ENCODE results near the gene LRGUK. TPM values are rescaled to one million over a fixed set of nuclear protein-coding genes. Genes with fewer than 3 reads are reported as not detected.

Gene LRGUK
- total and polyA plus RNA-seq, 2 of the 8 experiments (the other 6 are each of a cell fraction or from before 2014, with no cell fraction given): 1.5 to 3.6 TPM

- POLR2A ChIA-PET (ENCODE audit: partially characterized antibody): interaction anchor here (1.2 kb wide), 1 partner anchor 10 kb away, joined by 3 read pairs; no protein-coding TSS in a partner anchor
- 90% methylated on average over 2 of the region's 2 CpGs; no CpG with 5 or more reads in 1 of the 2 experiments for WGBS, 2 experiments (ENCODE audit: extremely low coverage in 1 of 2, insufficient coverage in 1 of 2, insufficient read length in 1 of 2, insufficient replicate concordance in 2 of 2, low coverage in 1 of 2, low lambda C conversion rate in 2 of 2, missing lambda C conversion rate in 1 of 2)
- Histone ChIP-seq H3K27ac (ENCODE audit: low read depth, low read length) (no peak overlapping the region), H2BK15ac (ENCODE audit: low read length) (no peak overlapping the region), H3K9ac (replicated peaks in 1 of 4; ENCODE audit: extremely low read depth in 1 of 4, low read depth in 3 of 4, low read length in 3 of 4) (no peak overlapping the region), H4K5ac (ENCODE audit: insufficient read length, low read depth, low read length) (no peak overlapping the region), H2AFZ (ENCODE audit: low read length) (no peak overlapping the region), H3K36me3 (ENCODE audit: control insufficient read depth in 2 of 4, insufficient read depth in 4 of 4, low read length in 3 of 4) (no peaks in the 10 kb centered on the region; a peak in 1 of 8 replicates), H3K79me1 (ENCODE audit: low read depth, low read length) (no peaks in the 10 kb centered on the region), H3K4ac (replicated peaks; ENCODE audit: insufficient read length, low read depth, low read length) (no peak overlapping the region), H4K91ac (replicated peaks; ENCODE audit: insufficient read length, low read length) (no peak overlapping the region), H2BK120ac (replicated peaks; ENCODE audit: low read depth, low read length) (no peak overlapping the region), H3K23ac (ENCODE audit: insufficient read length) (no peak overlapping the region), H3K9me3 (ENCODE audit: insufficient read depth in 2 of 2, low read depth in 1 of 2, low read length in 1 of 2) (no peaks in the 10 kb centered on the region), H3K4me2 (ENCODE audit: insufficient read depth in 1 of 2, low read depth in 2 of 2, low read length in 2 of 2) (no peak overlapping the region), H3K4me1 (replicated peaks in 1 of 4; ENCODE audit: control insufficient read depth in 3 of 4, insufficient read depth in 4 of 4, low read length in 3 of 4) (peaks cover 0 to 8% (median 2%) of the 10 kb centered on the region in 4 experiments; a peak in 2 of 7 replicates), H3K79me2 (ENCODE audit: control insufficient read depth in 1 of 2, insufficient read depth in 2 of 2, low read length in 2 of 2) (no peaks in the 10 kb centered on the region), H3K4me3 (ENCODE audit: extremely low read depth in 1 of 4, insufficient read depth in 2 of 4, low read depth in 3 of 4, low read length in 4 of 4) (no peak overlapping the region), H3K18ac (ENCODE audit: extremely low read depth, low read length) (no peak overlapping the region), H2AK5ac (ENCODE audit: low read depth, low read length) (no peak overlapping the region), H2BK20ac (ENCODE audit: low read length) (no peak overlapping the region), H3K27me3 (replicated peaks in 1 of 4; ENCODE audit: control insufficient read depth in 3 of 4, extremely low read depth in 1 of 4, insufficient read depth in 3 of 4, low read length in 3 of 4) (no peaks in the 10 kb centered on the region), H4K20me1 (replicated peaks in 1 of 2; ENCODE audit: control insufficient read depth in 1 of 2, insufficient read depth in 2 of 2, low read length in 2 of 2) (no peaks in the 10 kb centered on the region), H4K8ac (ENCODE audit: extremely low read depth, insufficient read depth, low read length) (no peak overlapping the region), H3K14ac (ENCODE audit: insufficient read length) (no peak overlapping the region), H2BK12ac (ENCODE audit: low read depth, low read length) (no peak overlapping the region), H2BK5ac (ENCODE audit: low read depth, low read length) (no peak overlapping the region), H3K56ac (replicated peaks; ENCODE audit: insufficient read length, low read depth, low read length) (no peak overlapping the region), H3K23me2 (ENCODE audit: low read depth, low read length) (no peaks in the 10 kb centered on the region)
- TF ChIP-seq SIX5 (IDR thresholded peaks at IDR 0.05; ENCODE audit: low read depth, low read length) (no peak), POU5F1 (IDR thresholded peaks at IDR 0.05; ENCODE audit: low read depth, low read length) (no peak), BRCA1 (IDR thresholded peaks at IDR 0.05; ENCODE audit: low read depth, low read length) (no peak), EP300 (IDR thresholded peaks at IDR 0.05; ENCODE audit: borderline replicate concordance in 1 of 2, low read depth in 2 of 2, low read length in 2 of 2) (no peak), NRF1 (IDR thresholded peaks at IDR 0.05; ENCODE audit: low read depth, low read length) (no peak), JUN (IDR thresholded peaks at IDR 0.05; ENCODE audit: low read depth, low read length) (no peak)
- TF ChIP-seq, protein P1, sequence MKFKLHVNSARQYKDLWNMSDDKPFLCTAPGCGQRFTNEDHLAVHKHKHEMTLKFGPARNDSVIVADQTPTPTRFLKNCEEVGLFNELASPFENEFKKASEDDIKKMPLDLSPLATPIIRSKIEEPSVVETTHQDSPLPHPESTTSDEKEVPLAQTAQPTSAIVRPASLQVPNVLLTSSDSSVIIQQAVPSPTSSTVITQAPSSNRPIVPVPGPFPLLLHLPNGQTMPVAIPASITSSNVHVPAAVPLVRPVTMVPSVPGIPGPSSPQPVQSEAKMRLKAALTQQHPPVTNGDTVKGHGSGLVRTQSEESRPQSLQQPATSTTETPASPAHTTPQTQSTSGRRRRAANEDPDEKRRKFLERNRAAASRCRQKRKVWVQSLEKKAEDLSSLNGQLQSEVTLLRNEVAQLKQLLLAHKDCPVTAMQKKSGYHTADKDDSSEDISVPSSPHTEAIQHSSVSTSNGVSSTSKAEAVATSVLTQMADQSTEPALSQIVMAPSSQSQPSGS (IDR thresholded peaks at IDR 0.05; ENCODE audit: low read length): no peak
- FAIRE-seq (no peak), DNase-seq (ENCODE audit: low read depth in 1 of 2, low spot score in 2 of 2) (no peak)
- CTCF ChIA-PET (ENCODE audit: partially characterized antibody): interaction anchor here (1.5 to 1.8 kb wide), 2 partner anchors 14 to 266 kb away, joined by 3 to 7 read pairs; no protein-coding TSS in a partner anchor
Observed at GRCh38 chr7:134155206-134155605, 28.1 kb downstream of the LRGUK start.
